Breast epithelium (tissue), 4 donors: ENCODE data around the gene FZR1. TPM values are rescaled to one million over a fixed set of nuclear protein-coding genes. Genes with fewer than 3 reads are reported as not detected.

ENCODE experiments used
- DNase-seq, 2 donors: peaks; one replicate each; pipeline ENCODE4 v3.0.0-alpha.2; 2019; ENCODE audit warnings: low spot score in 2 of 2
- H3K27ac ChIP-seq, 2 donors: fragments of 200-600 bp; sonication (generic) in 1 of 2; one replicate each; pipeline ENCODE4 v1.5.1; 2016 to 2019; ENCODE audit warnings: mild to moderate bottlenecking in 1 of 2
- H3K27me3 ChIP-seq, 2 donors: fragments of 200-600 bp; sonication (generic) in 1 of 2; one replicate each; pipeline versions ENCODE4 v1.5.1 to v1.6.0; 2017 to 2019; ENCODE audit warnings: control low read depth in 1 of 2, mild to moderate bottlenecking in 1 of 2
- H3K36me3 ChIP-seq: fragments of 200-600 bp; one replicate; pipeline ENCODE4 v1.5.1; 2019
- H3K4me1 ChIP-seq, 2 donors: fragments of 200-600 bp; sonication (generic); one replicate each; pipeline ENCODE4 v1.5.1; 2016 to 2019; ENCODE audit warnings: control low read depth in 1 of 2
- H3K4me3 ChIP-seq, 3 donors: fragments of 200-600 bp; sonication (generic); 1 replicate in 2 of 3; 2 replicates in 1 of 3; pipeline ENCODE4 v1.5.1; 2016 to 2019; ENCODE audit warnings: mild to moderate bottlenecking in 3 of 3, moderate library complexity in 2 of 3
- H3K9me3 ChIP-seq, 2 donors: fragments of 200-600 bp; sonication (generic) in 1 of 2; one replicate each; pipeline ENCODE4 v1.5.1; 2016 to 2019; ENCODE audit warnings: control low read depth in 1 of 2
- POLR2A ChIP-seq: fragments of 450-650 bp; IDR thresholded peaks from one replicate; pipeline ENCODE4 v1.6.1; 2016; ENCODE audit warnings: antibody characterized with exemption, mild to moderate bottlenecking, moderate library complexity
- POLR2AphosphoS5 ChIP-seq, 3 donors: sonication (generic); formaldehyde crosslinking; IDR thresholded peaks; one replicate each; pipeline ENCODE4 v1.6.1; 2017; ENCODE audit warnings: antibody characterized with exemption in 3 of 3
- intact Hi-C: fragments of 100-400 bp; cut with DNase I; formaldehyde crosslinking; loops from one replicate; pipeline ENCODE4 v1.15.1; 2023; ENCODE audit warnings: low total_unique reads
- total RNA-seq, 3 donors: library from RNA; depleted of rRNA; stranded (reverse); fragments of >200 nt; gene quantifications; one replicate each; pipeline ENCODE4 v1.1.0, GENCODE V29; 2016
- TF ChIP-seq, protein P1 (sequence below), 3 donors: fragments of 450-650 bp; IDR thresholded peaks; one replicate each; pipeline ENCODE4 v1.5.1; 2016 to 2017; ENCODE audit warnings: antibody characterized with exemption in 3 of 3, mild to moderate bottlenecking in 3 of 3, moderate library complexity in 3 of 3

Gene FZR1
- total RNA-seq, 3 donors from 2014 or later: 15.8 to 28.7 (median 26.5) TPM

DNA sequence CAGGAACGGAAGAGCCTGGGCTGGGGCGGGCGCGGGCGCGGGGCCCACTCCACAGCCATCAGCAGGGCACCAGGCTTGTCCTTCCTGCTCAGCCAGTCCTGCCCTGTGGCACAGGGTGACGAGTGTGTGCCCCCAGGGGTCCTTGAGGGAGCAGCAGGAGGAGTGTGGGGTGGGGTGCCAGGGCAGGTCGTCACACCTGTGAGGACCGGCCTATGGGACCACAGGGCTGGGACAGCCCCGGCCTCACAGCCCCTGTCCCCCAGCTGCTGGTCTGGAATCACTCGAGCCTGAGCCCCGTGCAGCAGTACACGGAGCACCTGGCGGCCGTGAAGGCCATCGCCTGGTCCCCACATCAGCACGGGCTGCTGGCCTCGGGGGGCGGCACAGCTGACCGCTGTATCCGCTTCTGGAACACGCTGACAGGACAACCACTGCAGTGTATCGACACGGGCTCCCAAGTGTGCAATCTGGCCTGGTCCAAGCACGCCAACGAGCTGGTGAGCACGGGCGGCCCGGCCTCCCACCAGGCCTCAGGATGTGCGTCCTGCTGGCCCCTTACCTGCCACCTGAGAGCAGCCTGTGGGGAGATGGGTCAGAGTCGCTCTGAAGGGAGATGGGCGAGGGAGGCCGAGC is 26.2 kb downstream of the FZR1 start:
- DNase-seq: no peak
- no peaks in the 10 kb centered on the region for H3K9me3 ChIP-seq
- intact Hi-C loops: no loop called here
- no peak overlapping the region for H3K4me3 ChIP-seq
- H3K27ac ChIP-seq: no peak overlapping the region
- H3K4me1 ChIP-seq: peaks cover 5 to 13% of the 10 kb centered on the region in 2 donors
- peaks cover 24% of the 10 kb centered on the region for H3K36me3 ChIP-seq
- no peaks in the 10 kb centered on the region for H3K27me3 ChIP-seq
- TF ChIP-seq POLR2AphosphoS5 (IDR thresholded peaks at IDR 0.05) (no peak), POLR2A (no peak)
- TF ChIP-seq, protein P1, sequence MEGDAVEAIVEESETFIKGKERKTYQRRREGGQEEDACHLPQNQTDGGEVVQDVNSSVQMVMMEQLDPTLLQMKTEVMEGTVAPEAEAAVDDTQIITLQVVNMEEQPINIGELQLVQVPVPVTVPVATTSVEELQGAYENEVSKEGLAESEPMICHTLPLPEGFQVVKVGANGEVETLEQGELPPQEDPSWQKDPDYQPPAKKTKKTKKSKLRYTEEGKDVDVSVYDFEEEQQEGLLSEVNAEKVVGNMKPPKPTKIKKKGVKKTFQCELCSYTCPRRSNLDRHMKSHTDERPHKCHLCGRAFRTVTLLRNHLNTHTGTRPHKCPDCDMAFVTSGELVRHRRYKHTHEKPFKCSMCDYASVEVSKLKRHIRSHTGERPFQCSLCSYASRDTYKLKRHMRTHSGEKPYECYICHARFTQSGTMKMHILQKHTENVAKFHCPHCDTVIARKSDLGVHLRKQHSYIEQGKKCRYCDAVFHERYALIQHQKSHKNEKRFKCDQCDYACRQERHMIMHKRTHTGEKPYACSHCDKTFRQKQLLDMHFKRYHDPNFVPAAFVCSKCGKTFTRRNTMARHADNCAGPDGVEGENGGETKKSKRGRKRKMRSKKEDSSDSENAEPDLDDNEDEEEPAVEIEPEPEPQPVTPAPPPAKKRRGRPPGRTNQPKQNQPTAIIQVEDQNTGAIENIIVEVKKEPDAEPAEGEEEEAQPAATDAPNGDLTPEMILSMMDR (IDR thresholded peaks at IDR 0.05): no peak

GRCh38 chr19:3533033-3533432 is 26.9 kb downstream of the FZR1 start:
- Histone ChIP-seq H3K27me3 (no peaks in the 10 kb centered on the region), H3K4me3 (no peak overlapping the region), H3K36me3 (peaks cover 21% of the 10 kb centered on the region), H3K9me3 (no peaks in the 10 kb centered on the region), H3K27ac (no peak overlapping the region), H3K4me1 (peaks cover 5 to 13% of the 10 kb centered on the region in 2 donors)
- no peak for DNase-seq
- TF ChIP-seq POLR2AphosphoS5 (IDR thresholded peaks at IDR 0.05) (no peak), POLR2A (no peak)
- TF ChIP-seq, protein P1 (IDR thresholded peaks at IDR 0.05): no peak
- intact Hi-C loops: no loop called here

GRCh38 chr19:3533563-3534216 is 27.6 kb downstream of the FZR1 start:
- Histone ChIP-seq H3K27me3 (no peaks in the 10 kb centered on the region), H3K27ac (no peak overlapping the region), H3K4me1 (peaks cover 5 to 13% of the 10 kb centered on the region in 2 donors), H3K9me3 (no peaks in the 10 kb centered on the region), H3K36me3 (peaks cover 21% of the 10 kb centered on the region), H3K4me3 (no peak overlapping the region)
- TF ChIP-seq POLR2A: no peak
- intact Hi-C loops: loop anchor here (1.0 kb wide), 1 partner anchor 47 kb away; no protein-coding TSS in a partner anchor
- no peak for DNase-seq

GRCh38 chr19:3534375-3535234 is 28.5 kb downstream of the FZR1 start:
- peaks cover 5 to 13% of the 10 kb centered on the region in 2 donors for H3K4me1 ChIP-seq
- H3K27me3 ChIP-seq: no peaks in the 10 kb centered on the region
- H3K36me3 ChIP-seq: peaks cover 21% of the 10 kb centered on the region
- H3K4me3 ChIP-seq: no peak overlapping the region
- TF ChIP-seq, protein P1 (IDR thresholded peaks at IDR 0.05): no peak
- TF ChIP-seq POLR2AphosphoS5 (IDR thresholded peaks at IDR 0.05) (no peak), POLR2A (no peak)
- no peak overlapping the region for H3K27ac ChIP-seq
- DNase-seq: no peak
- intact Hi-C loops: loop anchor here (1.0 kb wide), 1 partner anchor 48 kb away; no protein-coding TSS in a partner anchor
- H3K9me3 ChIP-seq: no peaks in the 10 kb centered on the region

- Histone ChIP-seq H3K9me3 (no peaks in the 10 kb centered on the region), H3K36me3 (peaks cover 21% of the 10 kb centered on the region), H3K27ac (no peak overlapping the region), H3K4me3 (no peak overlapping the region), H3K4me1 (peaks cover 5 to 13% of the 10 kb centered on the region in 2 donors), H3K27me3 (no peaks in the 10 kb centered on the region)
- no peak for DNase-seq
- TF ChIP-seq, protein P1 (IDR thresholded peaks at IDR 0.05): no peak
- TF ChIP-seq POLR2AphosphoS5 (IDR thresholded peaks at IDR 0.05) (no peak), POLR2A (no peak)
- intact Hi-C loops: no loop called here
Measured at GRCh38 chr19:3535235-3535535, 29.1 kb downstream of the FZR1 start.
